Effector CD8-positive, alpha-beta T cell (primary cell): ENCODE results near the gene SPC24.
A peak's percentile ranks its signal among the peaks of the same experiment; 100 is the strongest.
"Not testable (repeated sequence)": the region's sequence is repeated elsewhere in the genome, so short reads cannot be mapped to it uniquely, and the experiment has no call there.

ENCODE experiments used
- DNase-seq: peaks from one replicate; lab custom pipeline; 2025; lab: John Stamatoyannopoulos, UW

SPC24 gene

GRCh38 chr19:11165486-11166030 is 10.0 kb upstream of the SPC24 start:
- no peak for DNase-seq

- no peak for DNase-seq
These were observed 9.4 kb upstream of the SPC24 start for GRCh38 chr19:11164879-11165406.

GRCh38 chr19:11164296-11164695 is 8.7 kb upstream of the SPC24 start:
- DNase-seq, result no peak

GRCh38 chr19:11160440-11160768 is 4.8 kb upstream of the SPC24 start:
- DNase-seq, result not testable (repeated sequence)

GRCh38 chr19:11159598-11160439 is 4.2 kb upstream of the SPC24 start:
- DNase-seq, result no peak

GRCh38 chr19:11154683-11155047 is 917 bp downstream of the SPC24 start:
- DNase-seq, result no peak

- DNase-seq, result no peak
These were observed 3.1 kb downstream of the SPC24 start for GRCh38 chr19:11152318-11153062.

GRCh38 chr19:11151181-11151580 is 4.4 kb downstream of the SPC24 start:
- DNase-seq, result no peak

GRCh38 chr19:11148001-11148400 is 7.6 kb downstream of the SPC24 start:
- no peak for DNase-seq

GRCh38 chr19:11145536-11145924 is 10.1 kb downstream of the SPC24 start:
- DNase-seq, result no peak

- DNase-seq, result no peak
These were observed 12.9 kb downstream of the SPC24 start for GRCh38 chr19:11142528-11143171.

GRCh38 chr19:11141937-11142527 is 13.6 kb downstream of the SPC24 start:
- no peak for DNase-seq

- DNase-seq, result no peak
These were observed 14.7 kb downstream of the SPC24 start for GRCh38 chr19:11140896-11141295.

GRCh38 chr19:11140023-11140538 is 15.5 kb downstream of the SPC24 start:
- not testable (repeated sequence) for DNase-seq

GRCh38 chr19:11138601-11139300 is 16.8 kb downstream of the SPC24 start:
- DNase-seq, result no peak

GRCh38 chr19:11137542-11138384 is 17.8 kb downstream of the SPC24 start:
- DNase-seq, result peak; percentile 36

- DNase-seq, result no peak
These were observed 19.0 kb downstream of the SPC24 start for GRCh38 chr19:11136400-11137101.

GRCh38 chr19:11131471-11131870 is 24.1 kb downstream of the SPC24 start:
- DNase-seq, result no peak

GRCh38 chr19:11130824-11131455 is 24.6 kb downstream of the SPC24 start:
- peak; percentile 48 for DNase-seq
